ENCODE measurements around the gene ZSCAN4.

The ZSCAN4 gene, protein sequence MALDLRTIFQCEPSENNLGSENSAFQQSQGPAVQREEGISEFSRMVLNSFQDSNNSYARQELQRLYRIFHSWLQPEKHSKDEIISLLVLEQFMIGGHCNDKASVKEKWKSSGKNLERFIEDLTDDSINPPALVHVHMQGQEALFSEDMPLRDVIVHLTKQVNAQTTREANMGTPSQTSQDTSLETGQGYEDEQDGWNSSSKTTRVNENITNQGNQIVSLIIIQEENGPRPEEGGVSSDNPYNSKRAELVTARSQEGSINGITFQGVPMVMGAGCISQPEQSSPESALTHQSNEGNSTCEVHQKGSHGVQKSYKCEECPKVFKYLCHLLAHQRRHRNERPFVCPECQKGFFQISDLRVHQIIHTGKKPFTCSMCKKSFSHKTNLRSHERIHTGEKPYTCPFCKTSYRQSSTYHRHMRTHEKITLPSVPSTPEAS

DNA sequence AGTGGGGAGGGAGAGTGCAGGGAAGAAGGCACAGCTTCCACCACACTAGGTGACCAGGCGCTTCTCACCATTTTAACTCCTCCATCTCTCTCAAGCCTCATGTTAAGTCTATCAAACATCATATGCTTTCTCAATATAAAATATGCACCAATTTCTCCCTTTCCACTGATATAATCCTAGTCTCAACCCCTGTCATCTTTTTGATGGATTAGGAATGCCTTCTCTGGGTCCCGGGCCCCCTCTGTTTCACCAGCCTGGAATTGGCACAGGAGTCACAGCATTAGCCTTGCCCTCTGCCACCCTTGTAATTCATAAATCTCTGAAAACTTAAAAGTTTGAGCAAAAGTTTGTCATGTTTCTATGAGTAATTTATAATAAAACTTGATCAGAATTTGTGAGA, at the start of gene ZSCAN4:
Gene ZSCAN4, plus strand, starts transcription at position 301 of the 400 bp plus-strand sequence. CDS start 7,211 bp downstream, outside the sequence.
- DNase-seq (ENCODE audit: low read depth): no peak

- no peak for DNase-seq (ENCODE audit: low read depth)
Measured at GRCh38 chr19:57620673-57621348, 47.9 kb upstream of the ZSCAN4 start.

DNA sequence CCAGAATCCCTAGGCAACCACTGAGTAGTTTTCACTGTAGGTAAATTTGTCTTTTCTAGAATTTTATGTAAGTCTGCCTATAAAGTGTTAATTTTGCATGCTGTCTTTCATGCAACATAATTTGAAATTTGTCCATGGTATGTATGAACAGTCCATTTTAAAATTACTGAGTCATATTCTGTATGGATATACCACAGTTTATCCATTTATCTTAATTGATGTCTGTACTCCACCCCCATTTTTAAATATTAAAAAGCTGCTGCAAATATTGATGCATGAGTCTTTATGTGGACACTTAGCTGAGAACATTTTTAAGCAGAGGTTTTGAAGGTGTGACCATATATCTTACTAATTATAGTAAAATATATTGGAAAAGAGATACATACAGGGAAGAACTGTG, 45.6 kb upstream of the ZSCAN4 start:
- DNase-seq (ENCODE audit: low read depth): no peak

- peak; percentile 78 for DNase-seq (ENCODE audit: low read depth)
Measured at GRCh38 chr19:57632987-57633831, 35.5 kb upstream of the ZSCAN4 start, which contains the start of gene ZNF211. ZNF211 (plus strand) TSS chr19:57633168; CDS start chr19:57633347, 179 bp downstream.

- no peak for DNase-seq (ENCODE audit: low read depth)
Measured at GRCh38 chr19:57633832-57634131, 35.0 kb upstream of the ZSCAN4 start.

DNA sequence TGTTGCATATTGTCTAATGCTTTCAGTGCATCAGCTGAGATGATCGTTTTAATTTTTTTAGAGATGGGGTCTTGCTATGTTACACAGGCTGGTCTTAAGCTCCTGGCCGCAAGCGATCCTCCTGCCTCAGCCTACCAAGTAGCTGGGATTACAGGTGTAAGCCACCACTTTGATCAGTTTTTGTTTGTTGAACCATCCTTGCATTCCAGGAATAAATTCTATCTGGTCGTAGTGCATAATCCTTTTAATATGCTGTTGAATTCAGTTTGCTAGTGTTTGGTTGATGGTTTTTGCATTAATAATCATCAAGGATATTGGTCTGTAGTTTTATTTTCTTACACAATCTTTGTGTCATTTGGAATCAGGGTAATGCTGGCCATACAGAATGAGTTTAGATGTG, 31.4 kb upstream of the ZSCAN4 start:
- no peak for DNase-seq (ENCODE audit: low read depth)

DNA sequence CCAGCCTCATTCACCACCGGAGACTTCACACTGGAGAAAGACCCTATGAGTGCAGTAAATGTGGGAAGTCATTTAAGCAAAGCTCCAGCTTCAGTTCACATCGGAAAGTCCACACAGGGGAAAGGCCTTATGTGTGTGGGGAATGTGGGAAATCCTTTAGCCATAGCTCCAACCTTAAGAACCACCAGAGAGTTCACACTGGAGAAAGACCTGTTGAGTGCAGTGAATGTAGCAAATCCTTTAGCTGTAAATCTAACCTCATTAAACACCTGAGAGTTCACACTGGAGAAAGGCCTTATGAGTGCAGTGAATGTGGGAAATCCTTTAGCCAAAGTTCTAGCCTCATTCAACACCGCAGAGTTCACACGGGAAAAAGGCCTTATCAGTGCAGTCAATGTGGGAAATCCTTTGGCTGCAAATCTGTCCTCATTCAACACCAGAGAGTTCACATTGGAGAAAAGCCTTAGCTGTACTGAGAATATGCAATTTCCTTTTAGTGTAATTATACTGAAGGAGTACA, 27.0 kb upstream of the ZSCAN4 start:
- no peak for DNase-seq (ENCODE audit: low read depth)

GRCh38 chr19:57642396-57643046, 26.2 kb upstream of the ZSCAN4 start:
- no peak for DNase-seq (ENCODE audit: low read depth)

- no peak for DNase-seq (ENCODE audit: low read depth)
Measured at GRCh38 chr19:57643734-57644133, 25.0 kb upstream of the ZSCAN4 start.

DNA sequence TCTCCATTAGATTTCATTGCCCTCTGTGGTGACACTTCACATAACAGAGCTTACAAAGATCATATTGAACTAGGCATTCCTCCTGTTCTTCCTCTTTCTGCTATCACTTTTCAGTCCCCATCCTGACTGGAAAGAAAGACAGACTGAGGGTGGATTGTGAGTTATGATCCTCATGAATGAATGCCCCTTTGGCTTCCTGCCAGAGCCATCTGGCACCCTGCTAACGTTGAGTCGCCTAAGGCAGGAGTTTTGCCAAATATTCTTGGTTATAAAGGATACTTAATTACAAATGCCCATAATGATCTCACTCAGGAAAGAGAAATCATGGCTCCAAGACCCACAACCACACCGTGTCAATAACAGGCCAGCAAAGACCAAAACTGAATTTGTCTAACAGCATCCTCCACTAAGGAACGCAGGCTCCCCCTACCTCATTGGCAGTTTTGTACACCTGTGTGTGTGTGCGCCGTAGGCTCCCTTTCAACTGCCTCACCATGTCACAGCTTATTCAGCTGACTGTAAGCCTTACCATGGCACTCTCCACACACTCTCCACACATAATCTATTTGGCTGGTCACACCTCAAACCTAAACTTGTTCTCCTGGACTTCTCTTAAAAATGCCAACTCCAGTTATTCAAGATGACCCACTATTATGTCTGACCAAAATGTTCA, 20.3 kb upstream of the ZSCAN4 start:
- no peak for DNase-seq (ENCODE audit: low read depth)

GRCh38 chr19:57651654-57651996, 17.1 kb upstream of the ZSCAN4 start:
- DNase-seq (ENCODE audit: low read depth): no peak

- no peak for DNase-seq (ENCODE audit: low read depth)
Measured at GRCh38 chr19:57653689-57654088, 15.0 kb upstream of the ZSCAN4 start.

- DNase-seq (ENCODE audit: low read depth): no peak
Measured at GRCh38 chr19:57655443-57655842, 13.3 kb upstream of the ZSCAN4 start.

DNA sequence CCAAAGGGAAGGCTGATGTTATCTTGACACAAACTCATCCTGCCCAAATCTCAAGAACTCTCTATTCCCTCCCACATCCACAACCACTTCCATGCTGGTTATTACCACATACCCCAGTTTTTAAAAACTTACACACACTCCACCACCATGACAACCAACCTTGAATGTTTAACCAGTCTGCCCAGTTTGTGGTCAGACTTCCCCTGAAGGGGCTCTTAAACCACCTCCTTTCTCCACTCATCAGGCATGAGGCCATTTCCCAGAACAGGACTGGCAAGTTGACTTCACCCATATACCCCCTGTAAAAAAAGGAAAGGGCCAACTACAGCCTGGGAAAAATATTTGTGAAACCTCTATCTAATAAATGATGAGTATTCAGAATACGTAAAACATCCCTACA, 12.4 kb upstream of the ZSCAN4 start:
- DNase-seq (ENCODE audit: low read depth): no peak

DNA sequence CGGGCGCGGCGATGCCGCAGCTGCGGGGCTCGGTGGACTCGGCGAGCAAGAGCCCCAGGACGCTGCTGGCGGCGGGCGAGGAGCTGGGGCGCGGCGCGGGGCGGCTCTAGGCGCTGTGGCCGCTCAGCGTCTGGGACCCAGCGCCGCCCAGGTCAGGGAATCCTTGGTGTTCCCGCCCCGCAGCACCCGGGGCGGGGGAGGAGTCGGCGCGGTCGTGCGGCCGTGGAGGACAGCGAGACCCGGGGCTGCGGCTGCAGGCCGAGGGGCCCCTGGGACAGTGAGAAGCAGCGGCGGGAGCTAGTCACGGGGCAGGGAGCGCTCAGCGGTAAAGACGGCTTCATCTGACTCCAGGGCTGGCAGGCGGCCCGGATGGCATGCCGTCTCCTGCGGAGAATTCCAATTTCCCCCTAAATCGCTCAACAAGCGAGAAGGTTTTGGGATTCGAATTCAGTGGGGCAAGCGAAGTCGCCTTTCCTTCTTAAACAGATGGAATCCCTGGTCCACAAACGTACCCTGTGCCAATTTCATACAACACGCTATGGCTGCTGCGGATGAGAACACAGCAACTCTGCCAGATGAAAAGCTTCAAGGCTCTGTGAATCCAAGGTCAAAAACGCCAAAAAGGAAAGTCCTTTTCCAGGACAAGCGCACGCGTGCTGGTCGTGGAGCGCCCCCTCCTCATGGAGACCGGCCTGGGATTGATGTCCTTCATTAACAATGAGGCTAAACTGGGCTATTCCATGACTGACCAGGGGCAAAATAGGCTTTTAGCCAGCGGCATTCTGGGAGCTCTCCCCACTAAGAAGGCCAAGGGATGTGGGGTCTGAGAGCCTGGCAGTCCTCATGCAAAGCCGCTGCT, 4.2 kb upstream of the ZSCAN4 start:
- DNase-seq (ENCODE audit: low read depth): no peak

- DNase-seq (ENCODE audit: low read depth): no peak
Measured at GRCh38 chr19:57665261-57665806, 3.4 kb upstream of the ZSCAN4 start.

GRCh38 chr19:57667228-57667627, 1.5 kb upstream of the ZSCAN4 start:
- no peak for DNase-seq (ENCODE audit: low read depth)

DNA sequence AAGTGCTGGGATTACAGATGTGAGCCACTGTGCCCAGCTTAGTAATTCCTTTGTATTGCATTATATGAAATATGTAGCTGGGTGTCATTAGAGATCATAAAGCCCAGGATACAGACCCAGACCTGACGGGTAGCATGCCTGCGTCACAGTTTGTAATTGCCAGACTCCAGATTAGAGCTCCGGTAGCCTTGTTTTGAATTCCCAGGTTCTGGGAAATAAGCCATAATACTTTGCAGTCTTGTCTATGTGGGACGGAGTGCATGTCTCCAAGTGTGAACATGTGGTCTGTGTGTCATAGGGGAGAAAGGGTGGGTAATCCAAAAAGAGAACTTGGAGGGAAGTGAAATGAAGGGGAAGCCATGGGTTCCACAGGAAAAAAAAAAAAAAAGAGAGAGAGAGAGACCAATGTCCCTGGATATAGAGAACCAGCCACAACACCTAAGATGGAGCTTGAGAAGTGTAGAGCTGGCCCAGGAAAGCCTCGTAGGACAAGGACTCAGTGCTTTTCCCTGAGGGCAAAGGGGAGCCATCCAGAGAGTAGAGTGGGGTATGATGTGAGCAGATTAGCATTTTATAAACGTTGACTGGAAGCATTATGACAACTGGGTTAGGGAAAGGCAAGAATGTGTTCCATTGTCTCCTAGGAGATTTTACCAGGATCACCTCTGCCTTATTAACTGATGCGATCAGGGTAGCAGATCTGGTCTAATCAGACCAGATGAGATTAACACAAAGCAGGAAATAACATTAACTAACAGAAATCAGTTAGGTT, 2.6 kb downstream of the ZSCAN4 start:
- no peak for DNase-seq (ENCODE audit: low read depth)

DNA sequence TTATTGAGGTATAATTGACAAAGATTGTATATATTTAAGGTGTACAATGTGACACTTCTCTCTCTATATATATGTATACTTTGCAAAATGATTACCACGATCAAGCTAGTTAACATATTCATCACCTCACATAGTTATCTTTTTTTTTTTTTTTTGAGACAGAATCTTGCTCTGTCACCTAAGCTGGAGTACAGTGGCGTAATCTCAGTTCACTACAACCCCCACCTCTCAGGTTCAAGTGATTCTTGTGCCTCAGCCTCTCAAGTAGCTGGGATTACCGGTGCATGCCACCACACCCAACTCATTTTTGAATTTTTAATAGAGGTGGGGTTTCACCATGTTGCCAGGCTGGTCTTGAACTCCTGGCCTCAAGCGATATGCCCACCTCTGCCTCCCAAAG, 3.7 kb downstream of the ZSCAN4 start:
- DNase-seq (ENCODE audit: low read depth): no peak
